GF-D8 (cell line): ENCODE results near the gene C10orf90.

Source experiments
- DNase-seq: peaks from one replicate; lab custom pipeline; 2025; lab: John Stamatoyannopoulos, UW

C10orf90 gene

DNA sequence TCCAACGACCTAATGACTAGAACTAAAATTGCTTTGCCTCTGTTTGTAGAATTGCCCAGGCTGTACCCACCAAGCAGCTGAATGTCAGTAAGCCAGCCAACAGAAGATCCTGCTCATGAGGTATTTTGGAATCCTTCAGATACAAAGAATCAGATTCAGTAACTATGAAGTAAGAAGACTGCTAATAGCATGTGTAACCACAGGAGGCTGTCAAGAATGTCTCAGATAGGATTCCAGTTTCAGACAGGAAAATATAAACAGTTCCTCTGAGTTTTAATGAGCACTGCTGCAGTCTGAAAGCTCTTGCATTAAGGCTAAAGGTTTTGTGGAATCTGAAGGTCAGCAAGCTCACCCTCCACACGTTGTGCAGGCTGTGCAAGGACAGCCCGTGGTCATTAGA, 169.6 kb downstream of the C10orf90 start:
- DNase-seq, result no peak

DNA sequence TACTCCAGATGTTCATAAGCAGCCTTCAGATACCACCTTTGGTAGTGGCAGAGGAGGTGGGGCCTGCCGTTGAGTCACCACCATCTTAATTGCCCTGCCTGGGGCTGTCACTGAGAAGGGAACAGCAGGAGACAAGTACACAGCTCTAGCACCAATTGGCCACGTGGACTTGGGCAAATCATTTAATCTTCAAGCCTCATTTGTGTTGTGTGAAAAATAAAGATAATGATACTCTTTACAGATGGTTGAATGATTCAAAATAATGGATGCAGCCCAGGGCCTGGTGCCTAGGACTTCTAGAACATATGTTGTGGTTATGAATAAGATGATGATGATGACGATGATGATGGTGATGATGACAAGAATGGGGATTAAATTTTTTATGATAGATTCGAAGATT, 170.3 kb downstream of the C10orf90 start:
- DNase-seq, result no peak

DNA sequence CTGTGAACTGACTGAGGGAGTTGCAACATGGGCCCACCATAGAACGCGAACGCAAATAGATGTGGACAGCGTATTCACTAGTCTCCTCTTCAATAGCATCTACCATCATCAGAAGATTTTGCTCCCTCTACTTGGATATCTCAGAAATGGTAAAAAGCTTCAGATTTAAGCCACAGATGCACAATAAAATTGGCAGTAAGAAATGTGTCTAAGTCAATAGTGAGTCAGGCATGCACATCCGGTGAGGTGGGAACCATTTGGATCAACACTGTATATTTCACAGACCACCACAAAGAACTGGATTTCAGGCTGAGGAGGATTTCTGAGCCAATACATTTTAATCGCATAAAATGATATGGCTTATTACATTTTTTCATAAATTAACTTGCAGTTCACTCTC, 170.7 kb downstream of the C10orf90 start:
- DNase-seq, result no peak

DNA sequence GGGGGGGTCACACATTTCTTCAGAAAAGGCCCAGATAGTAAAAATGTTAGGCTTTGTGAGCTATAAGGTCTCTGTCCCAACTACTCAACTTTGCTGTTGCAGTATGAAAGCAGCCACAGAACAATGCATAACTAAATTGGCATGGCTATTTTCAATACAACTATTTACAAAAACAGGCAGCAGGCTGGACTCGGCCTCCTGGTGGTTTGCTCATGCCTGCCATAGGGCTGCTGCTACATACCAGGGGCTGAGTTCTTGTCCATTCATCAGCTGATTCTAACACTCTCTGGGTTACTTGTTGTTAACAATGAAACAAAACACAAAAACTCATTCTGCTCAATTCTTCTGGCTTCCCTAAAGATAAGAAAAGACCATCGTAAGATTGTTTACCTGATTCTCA, 172.8 kb downstream of the C10orf90 start:
- no peak for DNase-seq

DNA sequence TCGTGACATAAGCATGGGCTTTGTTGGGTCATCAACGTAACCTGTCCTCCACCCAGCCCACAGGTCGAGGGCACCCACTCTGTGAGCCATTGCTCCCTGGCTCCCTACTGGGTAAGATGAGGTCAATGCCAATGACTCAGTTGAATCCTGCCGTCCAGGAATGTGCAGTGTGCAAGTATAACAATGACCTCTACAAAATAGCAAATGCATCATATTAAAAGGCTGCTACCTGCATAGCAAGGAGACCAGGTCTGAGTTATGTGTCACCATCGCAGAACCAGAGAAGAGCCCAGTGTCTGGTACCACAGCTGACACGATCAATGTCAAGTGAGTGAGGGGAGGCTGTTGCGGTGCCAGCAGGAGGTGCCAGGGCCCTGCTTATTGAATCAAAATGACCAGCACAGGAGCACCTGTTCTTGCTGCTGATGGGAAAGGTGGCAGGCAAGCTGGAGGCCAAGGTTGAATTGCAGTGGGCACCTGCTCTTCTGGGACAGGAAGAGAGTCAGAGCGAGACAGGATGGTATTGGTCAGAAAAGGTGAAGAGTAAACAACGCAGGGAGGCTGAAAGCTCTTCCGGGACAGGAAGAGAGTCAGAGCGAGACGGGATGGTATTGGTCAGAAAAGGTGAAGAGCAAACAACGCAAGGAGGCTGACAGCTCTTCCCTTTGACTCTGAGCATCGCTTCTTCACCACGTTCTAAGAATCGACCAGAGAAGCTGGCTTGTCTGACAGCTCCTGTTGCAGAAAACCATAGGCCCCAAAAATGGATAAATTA, 173.5 kb downstream of the C10orf90 start:
- DNase-seq, result no peak

DNA sequence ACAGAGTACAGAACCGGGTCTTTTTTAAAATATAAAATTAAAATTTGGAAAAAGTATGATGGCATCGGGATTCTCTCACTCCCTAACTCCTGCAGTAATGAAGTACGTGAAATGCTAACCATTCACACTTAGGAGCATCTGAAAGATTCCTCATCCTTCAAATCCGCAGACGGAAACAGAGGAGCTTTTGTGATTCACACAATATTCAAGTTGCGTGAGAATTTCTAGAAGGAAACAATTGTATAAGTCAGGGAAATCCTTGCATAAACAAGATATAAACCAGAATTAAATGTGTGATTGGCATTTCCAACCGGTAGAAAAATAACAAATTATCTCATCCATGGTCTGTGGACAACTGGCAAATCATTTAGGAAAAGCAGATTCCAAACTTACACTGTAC, 179.0 kb downstream of the C10orf90 start:
- DNase-seq, result no peak

DNA sequence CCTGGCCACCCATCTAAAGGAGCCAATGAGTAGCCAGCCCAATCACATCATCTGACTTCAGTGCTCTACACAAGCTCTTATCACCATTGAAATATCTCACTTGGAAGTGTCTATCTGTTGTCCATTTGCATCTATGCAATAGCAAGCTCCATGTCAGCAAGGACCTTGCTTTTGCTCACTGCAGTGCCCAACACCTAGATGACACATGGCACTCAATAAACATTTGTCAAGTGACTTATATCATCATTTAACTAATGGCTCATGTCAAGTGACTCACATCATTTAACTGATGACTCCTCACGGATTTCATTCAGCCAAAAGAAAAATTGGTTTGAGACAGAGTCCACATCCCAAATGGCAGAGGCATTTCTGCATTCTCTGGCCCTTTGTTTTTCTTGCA, 189.3 kb downstream of the C10orf90 start:
- no peak for DNase-seq

DNA sequence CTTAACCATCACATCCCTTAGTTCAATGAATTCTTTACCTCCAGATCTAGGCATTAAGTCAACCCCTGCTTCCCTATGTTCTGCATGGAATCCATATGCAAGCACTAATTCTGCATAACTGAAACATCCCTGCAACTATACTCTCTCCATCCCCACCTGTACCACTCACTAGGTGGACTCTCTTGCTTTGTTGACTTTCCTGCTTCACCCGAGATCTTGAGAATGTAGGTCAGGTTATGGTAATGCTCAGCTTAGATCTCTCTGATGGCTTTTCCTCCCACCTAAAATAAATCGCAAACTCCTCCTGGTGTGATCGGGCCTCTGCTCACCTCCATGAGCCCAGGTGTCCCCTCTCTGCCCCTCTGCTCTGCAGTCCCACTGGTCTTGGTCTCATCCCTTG, 189.8 kb downstream of the C10orf90 start:
- no peak for DNase-seq

DNA sequence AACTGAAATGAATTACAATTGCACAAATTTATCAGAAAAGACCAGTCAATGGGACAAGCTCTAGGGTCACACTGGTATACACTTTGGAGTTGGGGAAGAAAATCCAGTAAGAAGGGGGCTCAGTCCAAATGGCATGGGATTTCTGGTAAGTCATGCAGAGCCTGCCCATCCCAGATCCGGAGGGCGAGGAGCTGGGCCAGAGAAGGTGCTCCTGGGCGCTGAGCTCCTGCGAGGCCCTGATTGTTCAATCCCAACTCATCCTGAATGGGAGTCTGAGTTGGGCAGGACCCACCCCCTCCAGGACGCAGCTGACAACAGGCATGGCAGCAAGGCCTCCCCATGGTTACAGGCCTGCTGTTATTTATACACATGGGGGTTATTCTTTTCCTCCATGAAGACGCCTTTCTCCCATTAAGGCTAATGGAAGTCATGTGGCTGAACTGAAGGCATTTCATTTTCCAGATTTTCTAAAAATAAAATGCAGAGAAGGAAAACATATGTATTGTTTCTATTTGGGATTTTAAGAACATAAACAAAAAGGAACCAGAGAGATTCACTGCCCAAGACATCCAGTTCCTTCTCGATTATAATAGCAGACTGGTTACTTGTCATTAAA, 191.1 kb downstream of the C10orf90 start:
- no peak for DNase-seq

DNA sequence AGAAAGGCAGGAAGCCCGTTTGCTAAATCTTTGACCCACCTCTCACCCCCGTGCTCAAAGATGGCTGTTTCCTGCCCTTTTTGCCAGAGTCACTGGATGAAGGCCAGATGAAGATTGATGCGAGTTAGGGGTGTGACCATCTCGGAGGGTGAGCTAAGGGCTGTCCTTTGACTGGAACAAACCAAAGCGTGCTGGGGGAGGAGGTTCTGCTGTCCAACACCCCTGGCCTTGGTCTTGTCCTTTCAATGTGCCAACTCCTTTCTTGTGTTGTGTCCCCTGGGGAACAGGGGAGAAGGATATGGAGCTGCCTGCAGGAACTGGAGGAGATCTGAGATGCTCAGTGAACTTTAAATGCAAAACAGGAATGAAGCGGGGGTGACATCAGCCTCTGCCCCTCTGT, 191.9 kb downstream of the C10orf90 start:
- no peak for DNase-seq

DNA sequence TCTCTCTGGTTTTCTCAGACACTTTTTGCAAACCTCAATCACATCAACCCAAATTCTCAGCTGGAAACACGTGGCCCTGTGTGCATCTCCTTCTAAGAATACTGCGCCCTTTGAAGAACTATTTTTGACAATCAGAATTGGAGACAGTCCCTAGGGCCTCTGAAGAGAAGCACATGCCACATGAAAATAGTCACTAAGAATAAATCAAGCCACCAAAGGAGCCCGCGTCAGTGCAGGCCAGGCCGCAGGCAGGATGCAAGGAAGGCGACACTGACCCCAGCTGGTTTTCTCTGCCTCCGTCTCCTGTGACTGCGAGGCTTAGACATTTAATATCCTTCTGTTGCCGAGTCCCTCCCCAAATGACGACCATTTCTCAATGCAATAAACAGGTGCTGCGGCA, 194.2 kb downstream of the C10orf90 start:
- DNase-seq, result no peak

DNA sequence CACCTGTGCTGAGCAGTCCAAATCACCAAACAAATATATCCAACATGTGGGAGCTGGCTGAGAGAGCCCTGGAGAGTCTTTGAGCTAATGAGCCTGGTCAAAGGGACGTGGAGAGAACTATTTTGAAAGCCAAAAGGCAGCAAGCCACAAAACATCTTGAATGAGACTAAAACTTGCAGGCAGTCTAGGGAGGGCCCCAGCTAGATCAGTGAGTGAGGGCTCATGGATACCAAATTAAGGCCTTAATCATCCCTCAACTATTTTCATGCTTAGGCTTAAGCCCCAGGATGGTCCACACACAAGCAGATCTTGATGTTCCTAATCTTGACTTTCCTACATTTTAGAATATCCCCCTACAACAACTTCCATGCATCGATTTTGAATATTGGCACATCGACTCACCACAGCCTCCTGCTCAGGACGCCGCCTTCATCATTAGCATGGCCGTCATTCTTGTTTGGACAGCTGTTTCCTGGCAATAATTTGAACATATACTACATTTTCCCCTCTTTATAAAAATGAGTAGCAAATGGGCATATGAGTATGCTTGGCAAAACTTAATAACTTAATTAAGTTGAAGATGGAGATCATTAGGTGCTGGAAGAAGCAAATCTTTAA, 195.3 kb downstream of the C10orf90 start:
- DNase-seq, result no peak

DNA sequence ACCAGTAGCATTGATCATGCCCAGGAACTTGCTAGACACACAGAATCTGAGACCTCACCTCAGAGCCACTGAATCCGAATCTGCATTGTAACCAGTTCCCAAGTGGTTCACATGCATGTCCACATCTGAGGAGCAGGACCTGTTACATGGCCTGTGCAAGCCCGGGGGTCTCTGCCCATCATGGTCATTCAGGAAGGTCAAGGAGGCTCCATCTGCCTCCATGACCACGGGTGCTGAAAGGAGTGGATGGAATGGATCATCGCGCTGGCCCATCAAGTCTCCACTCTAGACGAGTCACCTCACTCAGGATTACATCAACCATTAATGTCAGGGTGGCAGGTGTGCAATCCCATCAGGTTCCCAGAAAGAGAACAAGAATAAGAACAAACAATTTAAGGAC, 196.5 kb downstream of the C10orf90 start:
- DNase-seq, result no peak

DNA sequence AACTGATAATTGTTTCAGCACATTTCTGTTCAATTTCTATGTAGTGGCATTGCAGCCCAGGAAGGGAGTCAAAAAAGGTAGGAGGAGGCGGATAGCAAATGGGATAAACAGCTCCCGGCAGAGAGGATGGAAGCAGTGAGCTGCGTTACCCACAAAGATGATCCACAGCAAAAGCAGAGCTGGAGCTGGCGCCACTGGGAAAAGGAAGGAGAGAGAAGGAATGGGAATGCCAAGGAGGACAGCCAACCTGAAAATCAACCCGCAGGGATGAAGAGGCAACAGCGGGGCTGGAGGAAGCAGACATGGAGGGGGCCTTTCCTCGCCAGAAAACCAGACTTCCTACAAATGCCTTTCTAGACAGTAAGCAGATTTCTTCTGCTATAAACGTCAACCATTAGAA, 199.5 kb downstream of the C10orf90 start:
- DNase-seq, result no peak

DNA sequence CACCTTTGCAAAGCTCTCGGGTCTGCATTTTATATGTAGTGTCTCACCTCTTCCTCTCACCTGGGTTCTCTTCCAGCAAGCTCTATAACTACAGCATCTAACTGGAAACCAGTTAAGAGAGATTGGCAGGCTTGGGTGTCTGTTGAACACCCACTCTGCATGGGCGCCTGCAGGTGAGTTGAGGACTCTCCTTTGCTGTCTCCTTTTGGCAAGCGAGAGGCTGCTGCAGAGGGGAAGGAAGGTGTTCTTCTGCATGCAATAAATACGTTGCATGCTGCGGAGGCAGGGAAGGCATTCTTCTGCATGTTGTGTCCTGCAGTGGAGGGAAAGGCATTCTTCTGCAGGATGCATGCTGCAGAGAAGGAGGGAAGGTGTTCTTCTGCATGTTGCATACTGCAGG, 200.8 kb downstream of the C10orf90 start:
- no peak for DNase-seq

DNA sequence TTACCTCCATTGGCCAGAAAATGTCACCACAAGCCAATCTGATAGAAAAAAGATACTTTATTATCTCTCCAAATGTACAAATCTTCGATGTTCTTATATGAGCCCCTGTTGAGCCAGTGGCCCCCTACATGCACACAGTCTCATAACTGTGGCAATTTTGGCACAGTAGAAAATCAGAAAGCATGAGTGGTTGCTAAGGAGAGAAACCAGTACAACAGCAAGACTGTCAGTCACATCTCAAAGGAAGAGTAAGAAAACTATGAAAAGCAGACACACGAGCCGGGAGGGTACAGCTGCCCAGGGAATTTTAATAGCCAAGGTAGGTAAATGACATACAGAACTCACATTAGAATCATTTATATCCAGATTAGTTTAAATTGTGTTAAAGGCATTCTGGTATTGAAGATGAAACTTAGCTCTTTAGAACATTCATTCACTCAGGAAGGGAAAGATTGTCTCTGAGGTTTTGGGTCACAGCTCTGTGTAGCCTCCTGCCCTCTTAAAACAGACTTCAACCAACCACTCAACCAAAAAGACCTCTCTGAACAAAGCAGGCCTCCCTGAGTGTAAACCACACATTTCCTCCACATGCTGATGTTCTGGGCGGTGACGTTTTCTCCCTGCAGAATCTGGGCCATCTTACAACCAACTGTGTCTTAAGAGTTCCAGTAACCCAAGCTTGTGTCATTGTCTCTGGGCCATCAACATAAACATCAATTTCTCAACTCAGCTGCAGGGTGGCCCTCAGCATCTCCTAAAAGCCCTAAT, 201.4 kb downstream of the C10orf90 start:
- DNase-seq, result no peak

DNA sequence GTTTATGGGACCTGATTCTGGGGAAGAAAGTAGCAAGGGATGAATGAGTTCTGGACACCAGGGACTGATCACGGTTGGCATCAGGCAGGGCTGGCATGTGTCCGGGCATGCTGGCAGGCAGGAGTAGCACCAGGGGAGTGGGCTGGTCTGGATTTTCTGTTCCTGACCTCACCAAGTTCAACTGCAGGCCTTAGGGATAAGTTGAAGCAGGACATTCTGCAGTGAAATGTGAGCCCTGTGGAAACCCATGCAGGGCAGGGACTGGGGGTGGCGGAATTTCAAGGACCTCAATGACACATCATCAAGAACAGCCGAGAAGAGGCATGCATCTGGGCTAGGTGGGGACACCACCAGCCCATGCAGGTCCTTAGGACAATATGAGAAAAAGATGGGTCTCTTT, 202.0 kb downstream of the C10orf90 start:
- DNase-seq, result no peak

DNA sequence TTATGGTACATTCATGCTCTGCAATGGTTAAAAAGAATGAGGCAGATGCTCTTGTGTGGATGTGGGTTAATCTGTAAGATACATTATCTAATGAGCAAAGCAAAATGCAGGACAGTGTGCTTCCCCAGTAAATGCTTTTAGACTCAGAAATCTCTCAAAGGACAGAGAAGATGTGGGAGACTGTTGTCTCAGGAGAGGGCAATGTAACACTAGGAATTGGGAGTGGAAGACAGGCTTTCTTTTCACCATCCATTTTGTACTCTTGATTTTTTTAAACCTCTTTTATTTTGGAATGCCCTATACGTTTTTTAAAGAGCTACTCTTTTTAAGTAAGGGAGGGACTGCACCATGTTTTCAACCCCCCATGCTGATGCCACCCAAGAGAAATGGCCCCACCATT, 204.7 kb downstream of the C10orf90 start:
- DNase-seq, result no peak

DNA sequence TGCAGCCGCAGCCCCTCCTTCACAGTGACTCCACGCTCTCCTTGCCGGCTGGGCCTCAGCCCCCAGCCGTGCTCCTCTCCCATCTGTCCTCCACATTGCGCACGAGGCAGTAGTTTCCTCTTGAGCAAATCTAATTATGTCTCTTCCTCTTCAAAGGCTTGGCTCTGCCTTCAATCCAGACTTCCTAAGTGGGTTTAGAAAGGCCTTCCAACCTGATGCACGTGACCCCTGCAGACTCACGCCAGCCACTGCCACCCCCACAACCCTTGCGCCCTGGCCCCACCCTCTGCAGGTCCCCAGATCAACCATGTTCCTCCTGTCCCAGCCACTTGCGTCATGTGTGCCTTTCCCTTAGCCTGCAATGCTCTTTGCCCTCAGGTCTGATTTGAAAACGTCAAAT, 207.2 kb downstream of the C10orf90 start:
- no peak for DNase-seq

DNA sequence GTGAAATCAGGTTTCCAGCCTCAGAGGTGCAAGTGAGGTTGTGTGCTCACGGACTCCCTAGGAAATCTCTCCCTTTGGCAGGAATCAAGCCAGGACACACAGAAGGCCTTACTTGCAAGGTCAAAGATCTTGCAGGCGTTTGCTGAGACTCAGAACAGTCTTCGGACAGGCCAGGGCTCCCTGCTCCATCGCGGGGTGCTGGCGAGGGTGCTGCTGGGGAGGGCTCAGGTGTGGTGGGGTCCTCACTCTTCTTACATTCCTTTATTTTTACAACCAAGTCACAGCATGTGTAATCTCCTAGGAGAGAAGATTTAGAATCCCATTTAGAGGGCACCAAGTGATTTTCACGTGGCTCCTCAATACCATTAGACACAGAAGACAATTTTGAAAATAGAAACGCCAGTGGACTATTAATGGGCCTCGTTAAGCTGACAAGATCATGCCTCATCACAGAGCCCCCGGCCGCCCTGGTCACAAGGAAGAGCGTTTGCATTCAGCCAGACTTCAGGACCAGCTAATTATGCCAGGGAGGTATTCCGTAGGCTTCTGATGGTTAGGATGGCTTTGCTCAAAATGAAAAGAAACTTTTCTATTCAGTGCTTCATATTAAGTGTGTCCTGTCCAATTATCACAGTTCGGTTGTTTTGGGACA, 209.1 kb downstream of the C10orf90 start:
- DNase-seq, result no peak

DNA sequence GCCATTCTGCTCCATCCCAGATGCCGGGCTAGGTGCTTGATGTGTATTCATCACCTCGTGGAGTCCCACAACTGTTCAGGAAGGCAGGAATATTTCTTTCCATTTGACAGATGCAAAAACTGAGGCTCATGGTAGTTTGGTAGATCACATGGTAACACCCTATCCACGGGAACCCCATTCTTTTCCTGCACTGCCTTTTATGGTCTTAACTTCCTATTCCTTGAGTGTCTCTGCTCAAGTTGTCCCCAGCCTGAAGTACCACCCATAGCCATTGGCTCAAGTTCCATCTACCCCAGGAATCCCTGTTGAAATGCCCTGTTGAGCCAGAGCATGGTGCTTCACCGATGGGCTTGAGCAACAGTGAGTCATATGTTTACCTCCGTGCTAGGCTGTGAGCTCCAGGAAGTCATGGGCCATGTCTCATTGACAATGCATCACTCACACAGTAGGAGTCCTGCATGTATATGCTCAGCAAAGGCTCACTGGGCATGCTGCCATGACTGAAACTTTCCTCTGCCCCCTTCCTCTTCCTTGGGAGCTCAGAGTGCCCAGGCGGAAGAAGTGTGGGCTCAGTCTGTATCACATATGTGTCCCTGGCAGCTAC, 210.5 kb downstream of the C10orf90 start:
- DNase-seq, result no peak
